ENCODE data around the gene LRRC55.

LRRC55 gene

GRCh38 chr11:57233702-57234101 is 51.9 kb downstream of the LRRC55 start:
- TF ChIP-seq CTCF (IDR thresholded peaks at IDR 0.05; ENCODE audit: control extremely low read depth, extremely low read depth, low read depth, missing control alignments): no peak
- no peak for DNase-seq (ENCODE audit: extremely low spot score)
- ChIA-PET CTCF (interaction anchor here (2.5 kb wide), 1 partner anchor 16 kb away, joined by 10 read pairs; no protein-coding TSS in a partner anchor), POLR2A (no interaction called here)

GRCh38 chr11:57235761-57236703 is 54.3 kb downstream of the LRRC55 start:
- TF ChIP-seq CTCF (IDR thresholded peaks at IDR 0.05; ENCODE audit: control extremely low read depth, extremely low read depth, low read depth, missing control alignments): no peak
- DNase-seq (ENCODE audit: extremely low spot score): no peak
- POLR2A ChIA-PET: no interaction called here
- CTCF ChIA-PET: interaction anchor here (0.9 to 2.1 kb wide), 2 partner anchors 14 to 16 kb away, joined by 3 to 5 read pairs; no protein-coding TSS in a partner anchor

- ChIA-PET POLR2A (no interaction called here), CTCF (interaction anchor here (1.2 to 2.1 kb wide), 2 partner anchors 13 to 41 kb away, joined by 3 to 5 read pairs; no protein-coding TSS in a partner anchor)
- no peak for DNase-seq (ENCODE audit: extremely low spot score)
- TF ChIP-seq CTCF (IDR thresholded peaks at IDR 0.05; ENCODE audit: control extremely low read depth, extremely low read depth, low read depth, missing control alignments): no peak
Observed at GRCh38 chr11:57237204-57237681, 55.5 kb downstream of the LRRC55 start, which contains the start of gene APLNR. APLNR (minus strand) TSS chr11:57237250; CDS start chr11:57237004, 246 bp downstream.

GRCh38 chr11:57239348-57239747 is 57.6 kb downstream of the LRRC55 start:
- POLR2A ChIA-PET: no interaction called here
- no peak for DNase-seq (ENCODE audit: extremely low spot score)
- no peak for TF ChIP-seq CTCF (IDR thresholded peaks at IDR 0.05; ENCODE audit: control extremely low read depth, extremely low read depth, low read depth, missing control alignments)
- CTCF ChIA-PET: interaction anchor here (4.2 kb wide), 1 partner anchor 10 kb away, joined by 37 read pairs; no protein-coding TSS in a partner anchor

GRCh38 chr11:57240007-57240406 is 58.3 kb downstream of the LRRC55 start:
- no peak for DNase-seq (ENCODE audit: extremely low spot score)
- POLR2A ChIA-PET: no interaction called here
- TF ChIP-seq CTCF (IDR thresholded peaks at IDR 0.05; ENCODE audit: control extremely low read depth, extremely low read depth, low read depth, missing control alignments): no peak
- CTCF ChIA-PET: interaction anchor here (4.2 kb wide), 1 partner anchor 10 kb away, joined by 37 read pairs; no protein-coding TSS in a partner anchor

GRCh38 chr11:57240757-57241156 is 59.0 kb downstream of the LRRC55 start:
- no peak for TF ChIP-seq CTCF (IDR thresholded peaks at IDR 0.05; ENCODE audit: control extremely low read depth, extremely low read depth, low read depth, missing control alignments)
- no peak for DNase-seq (ENCODE audit: extremely low spot score)
- CTCF ChIA-PET: interaction anchor here (2.8 to 4.2 kb wide), 2 partner anchors 9 to 13 kb away, joined by 7 to 37 read pairs; no protein-coding TSS in a partner anchor
- POLR2A ChIA-PET: no interaction called here

All from GM10248 (cell line).